GOT3 (cell line): ENCODE data around the gene CSF1.

Experiments used
- DNase-seq: peaks from one replicate; lab custom pipeline; 2025; ENCODE audit warnings: mixed read lengths; lab: John Stamatoyannopoulos, UW

The CSF1 gene

GRCh38 chr1:109922326-109922725 lies 11.7 kb downstream of the CSF1 start:
- no peak for DNase-seq

- DNase-seq: no peak
Measured at GRCh38 chr1:109923131-109923945, 12.7 kb downstream of the CSF1 start.

- no peak for DNase-seq
Measured at GRCh38 chr1:109923946-109924275, 13.3 kb downstream of the CSF1 start.

- DNase-seq: no peak
Measured at GRCh38 chr1:109924316-109924715, 13.7 kb downstream of the CSF1 start.

- no peak for DNase-seq
Measured at GRCh38 chr1:109925159-109925990, 14.7 kb downstream of the CSF1 start.

- DNase-seq: peak; percentile 8
Measured at GRCh38 chr1:109926662-109927300, 16.1 kb downstream of the CSF1 start.

- no peak for DNase-seq
Measured at GRCh38 chr1:109927356-109927755, 16.7 kb downstream of the CSF1 start.

GRCh38 chr1:109927911-109928321 lies 17.3 kb downstream of the CSF1 start:
- DNase-seq: no peak

- no peak for DNase-seq
Measured at GRCh38 chr1:109928591-109929111, 18.0 kb downstream of the CSF1 start.

GRCh38 chr1:109929170-109929569 lies 18.5 kb downstream of the CSF1 start:
- no peak for DNase-seq

- DNase-seq: no peak
Measured at GRCh38 chr1:109929588-109930251, 19.1 kb downstream of the CSF1 start.

- DNase-seq: no peak
Measured at GRCh38 chr1:109930252-109930993, 19.8 kb downstream of the CSF1 start.

- no peak for DNase-seq
Measured at GRCh38 chr1:109931189-109931731, 20.6 kb downstream of the CSF1 start.

GRCh38 chr1:109931911-109932636 lies 21.4 kb downstream of the CSF1 start:
- DNase-seq: no peak

- no peak for DNase-seq
Measured at GRCh38 chr1:109932679-109933078, 22.0 kb downstream of the CSF1 start.

GRCh38 chr1:109933856-109934711 lies 23.4 kb downstream of the CSF1 start:
- no peak for DNase-seq

GRCh38 chr1:109935451-109935900 lies 24.8 kb downstream of the CSF1 start:
- DNase-seq: no peak

GRCh38 chr1:109937738-109938137 lies 27.1 kb downstream of the CSF1 start:
- DNase-seq: no peak

GRCh38 chr1:109938556-109938955 lies 27.9 kb downstream of the CSF1 start:
- DNase-seq: no peak
